ENCODE measurements around the gene CYP4F11. TPM values are rescaled to one million over a fixed set of nuclear protein-coding genes. Genes with fewer than 3 reads are reported as not detected.
"Not testable (repeated sequence)": the region's sequence is repeated elsewhere in the genome, so short reads cannot be mapped to it uniquely, and the experiment has no call there.

The CYP4F11 gene
- not detected in 2 replicates for total RNA-seq

GRCh38 chr19:15934332-15935078 lies at the start of gene CYP4F11:
TSS of gene CYP4F11 (minus strand) at chr19:15934529. CDS start at chr19:15934408, 121 bp downstream.
- intact Hi-C loops (cut with micrococcal nuclease) = no loop called here

- intact Hi-C loops (cut with micrococcal nuclease) = no loop called here
These were observed 45.0 kb upstream of the CYP4F11 start for GRCh38 chr19:15979293-15979692.

- intact Hi-C loops (cut with micrococcal nuclease) = no loop called here
These were observed 43.4 kb upstream of the CYP4F11 start for GRCh38 chr19:15977690-15978089.

GRCh38 chr19:15976836-15977689 lies 42.7 kb upstream of the CYP4F11 start:
- intact Hi-C loops (cut with micrococcal nuclease) = no loop called here

- intact Hi-C loops (cut with micrococcal nuclease) = no loop called here
These were observed 40.5 kb upstream of the CYP4F11 start for GRCh38 chr19:15974856-15975255.

GRCh38 chr19:15972043-15972442 lies 37.7 kb upstream of the CYP4F11 start:
- intact Hi-C loops (cut with micrococcal nuclease) = not testable (repeated sequence)

GRCh38 chr19:15971224-15971780 lies 37.0 kb upstream of the CYP4F11 start:
- intact Hi-C loops (cut with micrococcal nuclease) = no loop called here

- intact Hi-C loops (cut with micrococcal nuclease) = no loop called here
These were observed 29.9 kb upstream of the CYP4F11 start for GRCh38 chr19:15964231-15964630.

- intact Hi-C loops (cut with micrococcal nuclease) = no loop called here
These were observed 28.0 kb upstream of the CYP4F11 start for GRCh38 chr19:15962319-15962718.

- intact Hi-C loops (cut with micrococcal nuclease) = no loop called here
These were observed 20.5 kb upstream of the CYP4F11 start for GRCh38 chr19:15954820-15955219.

- intact Hi-C loops (cut with micrococcal nuclease) = no loop called here
These were observed 14.1 kb upstream of the CYP4F11 start, which contains the start of gene OR10H4 for GRCh38 chr19:15948223-15949058. TSS of gene OR10H4 (plus strand) at chr19:15949008. CDS start at chr19:15949008, 0 bp downstream.

GRCh38 chr19:15945301-15945700 lies 11.0 kb upstream of the CYP4F11 start:
- intact Hi-C loops (cut with micrococcal nuclease) = no loop called here

- intact Hi-C loops (cut with micrococcal nuclease) = no loop called here
These were observed 10.1 kb upstream of the CYP4F11 start for GRCh38 chr19:15944401-15944800.

- intact Hi-C loops (cut with micrococcal nuclease) = no loop called here
These were observed 3.4 kb upstream of the CYP4F11 start for GRCh38 chr19:15937771-15938170.

GRCh38 chr19:15936950-15937349 lies 2.6 kb upstream of the CYP4F11 start:
- intact Hi-C loops (cut with micrococcal nuclease) = no loop called here

GRCh38 chr19:15936173-15936572 lies 1.8 kb upstream of the CYP4F11 start:
- intact Hi-C loops (cut with micrococcal nuclease) = no loop called here

- intact Hi-C loops (cut with micrococcal nuclease) = no loop called here
These were observed 906 bp upstream of the CYP4F11 start for GRCh38 chr19:15935167-15935702.

- intact Hi-C loops (cut with micrococcal nuclease) = not testable (repeated sequence)
These were observed 483 bp downstream of the CYP4F11 start for GRCh38 chr19:15933761-15934331.

GRCh38 chr19:15928321-15928720 lies 6.0 kb downstream of the CYP4F11 start:
- intact Hi-C loops (cut with micrococcal nuclease) = no loop called here

- intact Hi-C loops (cut with micrococcal nuclease) = no loop called here
These were observed 7.8 kb downstream of the CYP4F11 start for GRCh38 chr19:15926484-15926883.

Data from T-helper 2 cell treated with Interferon-gamma antibody and Interleukin-4, amounts not matched to agents 100 ng/mL and 5 ng/mL, for 36 hours (primary cell).